Erythroblast (primary cell): ENCODE results near the gene GBE1.

Experiments used
- GATA1 ChIP-seq: IDR thresholded peaks from 2 replicates; pipeline ENCODE4 v1.6.1; 2011; ENCODE audit warnings: low read depth, mild to moderate bottlenecking, control low read depth, low read length, moderate library complexity
- POLR2A ChIP-seq: IDR thresholded peaks from 2 replicates; pipeline ENCODE4 v1.6.1; 2011; ENCODE audit warnings: mild to moderate bottlenecking, low read length

- TF ChIP-seq POLR2A (no peak), GATA1 (no peak)
These were observed 76.6 kb downstream of the GBE1 start for GRCh38 chr3:81684751-81685395.
